ENCODE data around the gene GRAMD2B. TPM values are rescaled to one million over a fixed set of nuclear protein-coding genes. Genes with fewer than 3 reads are reported as not detected.

The GRAMD2B gene
- total and polyA plus RNA-seq, 2 of the 8 experiments (the other 6 are each of a cell fraction or from before 2014, with no cell fraction given) = 6.4 to 9.4 TPM

GRCh38 chr5:126435261-126435660 is 12.1 kb downstream of the GRAMD2B start:
- no peak for DNase-seq (ENCODE audit: low read depth in 1 of 2, low spot score in 2 of 2)
- no peaks in the 10 kb centered on the region for H3K4me1 ChIP-seq (replicated peaks in 1 of 4; ENCODE audit: control insufficient read depth in 3 of 4, insufficient read depth in 4 of 4, low read length in 3 of 4)
- no peaks in the 10 kb centered on the region for H3K27me3 ChIP-seq (replicated peaks in 1 of 4; ENCODE audit: control insufficient read depth in 3 of 4, extremely low read depth in 1 of 4, insufficient read depth in 3 of 4, low read length in 3 of 4)
- H4K20me1 ChIP-seq (replicated peaks in 1 of 2; ENCODE audit: control insufficient read depth in 1 of 2, insufficient read depth in 2 of 2, low read length in 2 of 2) = no peaks in the 10 kb centered on the region
- no peak overlapping the region for H2BK5ac ChIP-seq (ENCODE audit: low read depth, low read length)
- no peak overlapping the region for H3K27ac ChIP-seq (ENCODE audit: low read depth, low read length)
- POLR2A ChIA-PET (ENCODE audit: partially characterized antibody) = no interaction called here
- H2AK5ac ChIP-seq (ENCODE audit: low read depth, low read length) = no peak overlapping the region
- H3K56ac ChIP-seq (replicated peaks; ENCODE audit: insufficient read length, low read depth, low read length) = no peak overlapping the region
- H3K9ac ChIP-seq (replicated peaks in 1 of 4; ENCODE audit: extremely low read depth in 1 of 4, low read depth in 3 of 4, low read length in 3 of 4) = no peak overlapping the region
- H3K9me3 ChIP-seq (ENCODE audit: insufficient read depth in 2 of 2, low read depth in 1 of 2, low read length in 1 of 2) = no peaks in the 10 kb centered on the region
- H3K4me3 ChIP-seq (ENCODE audit: extremely low read depth in 1 of 4, insufficient read depth in 2 of 4, low read depth in 3 of 4, low read length in 4 of 4) = no peak overlapping the region
- H3K18ac ChIP-seq (ENCODE audit: extremely low read depth, low read length) = no peak overlapping the region
- no peak overlapping the region for H2BK20ac ChIP-seq (ENCODE audit: low read length)
- no peak overlapping the region for H2BK120ac ChIP-seq (replicated peaks; ENCODE audit: low read depth, low read length)
- no peaks in the 10 kb centered on the region; a peak in 2 of 8 replicates for H3K36me3 ChIP-seq (ENCODE audit: control insufficient read depth in 2 of 4, insufficient read depth in 4 of 4, low read length in 3 of 4)
- H4K91ac ChIP-seq (replicated peaks; ENCODE audit: insufficient read length, low read length) = no peak overlapping the region
- no peak overlapping the region for H2AFZ ChIP-seq (ENCODE audit: low read length)
- H4K8ac ChIP-seq (ENCODE audit: extremely low read depth, insufficient read depth, low read length) = no peak overlapping the region
- no peak overlapping the region for H3K4ac ChIP-seq (replicated peaks; ENCODE audit: insufficient read length, low read depth, low read length)
- H3K23ac ChIP-seq (ENCODE audit: insufficient read length) = no peak overlapping the region
- no peak overlapping the region for H4K5ac ChIP-seq (ENCODE audit: insufficient read length, low read depth, low read length)
- no peak overlapping the region for H2BK15ac ChIP-seq (ENCODE audit: low read length)
- H3K79me2 ChIP-seq (ENCODE audit: control insufficient read depth in 1 of 2, insufficient read depth in 2 of 2, low read length in 2 of 2) = 0 out of 4 replicates have a peak, but pooled peaks cover 0 to 4% of the 10 kb centered on the region in 2 experiments
- H3K23me2 ChIP-seq (ENCODE audit: low read depth, low read length) = no peaks in the 10 kb centered on the region
- peaks cover 2% of the 10 kb centered on the region; the same call in 1 of the 2 replicates for H3K79me1 ChIP-seq (ENCODE audit: low read depth, low read length)
- FAIRE-seq = no peak
- H3K14ac ChIP-seq (ENCODE audit: insufficient read length) = no peak overlapping the region
- 90% methylated on average over 7 of the region's 8 CpGs; no CpG with 5 or more reads in 1 of the 2 experiments for WGBS, 2 experiments (ENCODE audit: extremely low coverage in 1 of 2, insufficient coverage in 1 of 2, insufficient read length in 1 of 2, insufficient replicate concordance in 2 of 2, low coverage in 1 of 2, low lambda C conversion rate in 2 of 2, missing lambda C conversion rate in 1 of 2)
- no peak overlapping the region for H3K4me2 ChIP-seq (ENCODE audit: insufficient read depth in 1 of 2, low read depth in 2 of 2, low read length in 2 of 2)
- no peak overlapping the region for H2BK12ac ChIP-seq (ENCODE audit: low read depth, low read length)
- CTCF ChIA-PET (ENCODE audit: partially characterized antibody) = no interaction called here
- TF ChIP-seq HDAC6 (IDR thresholded peaks at IDR 0.05; ENCODE audit: low read depth, low read length) (no peak), RFX5 (IDR thresholded peaks at IDR 0.05; ENCODE audit: borderline replicate concordance, low read depth, low read length) (no peak), ATF2 (IDR thresholded peaks at IDR 0.05; ENCODE audit: low read length) (no peak), EP300 (IDR thresholded peaks at IDR 0.05; ENCODE audit: borderline replicate concordance in 1 of 2, low read depth in 2 of 2, low read length in 2 of 2) (no peak), JUN (IDR thresholded peaks at IDR 0.05; ENCODE audit: low read depth, low read length) (no peak), USF2 (IDR thresholded peaks at IDR 0.05; ENCODE audit: low read length) (no peak), CHD1 (IDR thresholded peaks at IDR 0.05; ENCODE audit: low read depth, low read length) (no peak), JUND (IDR thresholded peaks at IDR 0.05; ENCODE audit: low read length) (no peak), SUZ12 (IDR thresholded peaks at IDR 0.05; ENCODE audit: low read length) (no peak), BCL11A (IDR thresholded peaks at IDR 0.05; ENCODE audit: low read depth in 2 of 2, low read length in 2 of 2) (no peak)
- TF ChIP-seq, protein P1, sequence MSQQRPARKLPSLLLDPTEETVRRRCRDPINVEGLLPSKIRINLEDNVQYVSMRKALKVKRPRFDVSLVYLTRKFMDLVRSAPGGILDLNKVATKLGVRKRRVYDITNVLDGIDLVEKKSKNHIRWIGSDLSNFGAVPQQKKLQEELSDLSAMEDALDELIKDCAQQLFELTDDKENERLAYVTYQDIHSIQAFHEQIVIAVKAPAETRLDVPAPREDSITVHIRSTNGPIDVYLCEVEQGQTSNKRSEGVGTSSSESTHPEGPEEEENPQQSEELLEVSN (IDR thresholded peaks at IDR 0.05) = no peak

All from H1 (cell line).